CD4-positive, alpha-beta T cell treated with Interleukin-15 for 4 hours (primary cell): ENCODE data around the gene TVP23A.
"Not testable (repeated sequence)": the region's sequence is repeated elsewhere in the genome, so short reads cannot be mapped to it uniquely, and the experiment has no call there.

Experiments
- DNase-seq: peaks from one replicate; pipeline ENCODE4 v3.0.0-alpha.2; 2020; ENCODE audit warnings: low spot score

The TVP23A gene

DNA sequence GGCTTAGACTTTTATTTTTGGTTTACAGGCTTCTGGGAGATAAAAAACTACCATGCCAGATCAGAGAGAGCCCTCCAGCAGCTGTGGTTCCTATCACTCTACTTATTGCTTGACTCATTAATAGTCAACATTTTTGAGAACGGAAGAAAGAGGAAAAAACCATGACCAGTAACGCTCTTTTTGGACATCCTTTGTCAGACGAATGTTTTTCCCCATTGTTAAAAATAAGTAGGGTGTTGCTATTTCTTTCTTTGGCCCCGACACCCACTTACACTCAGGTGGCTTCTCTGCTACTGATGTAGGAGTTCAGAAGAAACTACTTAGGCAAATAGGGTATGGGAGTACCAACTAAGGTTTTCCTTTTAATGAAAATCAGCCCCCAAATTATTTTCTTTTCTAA lies 27.5 kb downstream of the TVP23A start:
- DNase-seq, result no peak

- not testable (repeated sequence) for DNase-seq
These were observed 30.0 kb downstream of the TVP23A start for GRCh38 chr16:10788630-10789029.

DNA sequence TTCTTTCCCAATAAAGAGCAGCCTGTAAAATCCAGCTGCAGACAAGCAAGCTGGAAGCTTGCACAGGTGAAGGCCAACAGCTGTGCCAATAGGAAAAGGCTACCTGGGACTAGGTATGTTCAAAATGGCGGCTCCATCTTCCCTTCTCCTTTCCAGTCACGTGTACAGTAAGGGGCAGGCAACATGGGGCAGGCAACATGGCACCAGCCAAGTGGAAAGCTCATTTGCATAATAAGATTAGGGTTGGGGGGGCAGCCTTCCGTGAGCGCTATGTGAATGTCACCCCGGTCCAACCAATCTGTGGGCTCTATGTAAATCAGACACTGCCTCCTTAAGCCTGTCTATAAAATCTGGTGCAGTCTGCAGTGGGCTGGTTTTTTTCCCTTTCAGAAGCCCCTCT lies 31.3 kb downstream of the TVP23A start:
- DNase-seq, result no peak

GRCh38 chr16:10782628-10783027 lies 36.0 kb downstream of the TVP23A start:
- DNase-seq, result no peak

DNA sequence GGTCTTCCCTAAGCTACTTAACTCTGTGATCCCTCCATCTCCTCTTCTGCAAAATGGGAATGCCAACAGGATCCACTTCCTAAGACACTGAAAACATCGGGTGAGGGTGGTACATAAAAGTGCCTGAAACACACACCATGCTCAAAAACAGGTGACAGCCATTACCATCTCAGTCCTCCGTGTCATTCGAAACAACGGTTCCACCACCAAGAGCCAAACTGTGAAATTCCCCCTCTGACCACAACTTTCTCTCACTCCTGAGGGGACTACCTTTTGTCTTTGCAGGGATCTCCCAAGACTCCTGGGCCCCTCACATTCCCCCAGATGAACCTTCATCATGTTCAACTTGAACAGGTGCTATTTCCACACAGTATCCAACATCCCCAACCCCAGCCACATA lies 38.0 kb downstream of the TVP23A start:
- no peak for DNase-seq

DNA sequence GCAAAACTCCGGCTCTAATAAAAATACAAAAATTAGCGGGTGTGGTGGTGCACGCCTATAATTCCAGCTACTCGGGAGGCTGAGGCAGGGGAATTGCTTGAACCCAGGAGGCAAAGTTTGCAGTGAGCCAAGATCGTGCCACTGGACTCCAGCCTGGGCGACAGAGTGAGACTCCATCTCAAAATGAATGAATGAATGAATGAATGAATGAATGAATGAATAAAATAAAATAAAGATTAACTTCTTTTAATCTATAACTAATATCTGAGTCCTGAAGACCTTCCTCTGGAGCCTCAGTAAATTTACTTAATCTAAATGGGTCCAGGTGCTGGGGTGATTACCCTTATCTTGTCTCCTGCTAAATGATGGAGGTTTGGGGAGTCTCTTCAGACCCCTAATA lies 38.7 kb downstream of the TVP23A start:
- DNase-seq, result not testable (repeated sequence)

DNA sequence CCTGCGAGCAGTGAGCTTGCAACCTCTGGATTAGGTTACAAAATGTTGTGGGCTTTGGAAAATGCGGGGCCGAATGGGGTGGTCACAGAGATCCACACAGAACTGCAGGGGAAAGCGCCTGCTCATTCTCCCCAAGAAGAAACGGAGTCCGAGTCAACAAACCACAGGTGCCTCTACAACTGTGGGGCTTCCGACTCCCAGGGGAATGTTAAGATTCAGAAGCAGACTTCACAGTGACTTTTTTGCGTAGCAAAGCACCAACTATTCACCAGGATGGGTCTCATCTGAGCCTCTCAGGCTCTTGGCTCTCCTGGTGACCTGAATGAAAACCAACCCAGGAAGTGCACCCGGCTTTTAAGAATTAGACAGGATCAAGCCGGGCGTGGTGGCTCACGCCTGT lies 41.2 kb downstream of the TVP23A start:
- no peak for DNase-seq

DNA sequence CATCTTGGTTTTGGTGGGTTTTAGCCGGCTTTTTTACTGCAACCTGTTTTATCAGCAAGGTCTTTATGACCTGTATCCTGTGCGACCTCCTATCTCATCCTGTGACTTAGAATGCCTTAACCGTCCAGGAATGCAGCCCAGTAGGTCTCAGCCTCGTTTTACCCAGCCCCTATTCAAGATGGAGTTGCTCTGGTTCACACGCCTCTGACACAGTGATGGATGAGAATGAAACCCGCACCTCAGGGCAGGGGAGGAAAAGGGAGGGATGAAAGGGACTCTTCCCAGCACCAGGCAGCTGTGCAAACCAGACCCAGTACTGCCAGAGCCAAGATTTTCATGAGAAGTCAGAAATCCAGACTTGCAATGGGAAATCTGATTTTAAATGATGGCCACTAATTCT lies 41.7 kb downstream of the TVP23A start:
- not testable (repeated sequence) for DNase-seq

- DNase-seq, result no peak
These were observed 42.3 kb downstream of the TVP23A start for GRCh38 chr16:10776280-10776679.

- peak; percentile 2 for DNase-seq
These were observed 47.7 kb downstream of the TVP23A start for GRCh38 chr16:10770907-10771306.

- no peak for DNase-seq
These were observed 49.2 kb downstream of the TVP23A start for GRCh38 chr16:10769381-10769780.

DNA sequence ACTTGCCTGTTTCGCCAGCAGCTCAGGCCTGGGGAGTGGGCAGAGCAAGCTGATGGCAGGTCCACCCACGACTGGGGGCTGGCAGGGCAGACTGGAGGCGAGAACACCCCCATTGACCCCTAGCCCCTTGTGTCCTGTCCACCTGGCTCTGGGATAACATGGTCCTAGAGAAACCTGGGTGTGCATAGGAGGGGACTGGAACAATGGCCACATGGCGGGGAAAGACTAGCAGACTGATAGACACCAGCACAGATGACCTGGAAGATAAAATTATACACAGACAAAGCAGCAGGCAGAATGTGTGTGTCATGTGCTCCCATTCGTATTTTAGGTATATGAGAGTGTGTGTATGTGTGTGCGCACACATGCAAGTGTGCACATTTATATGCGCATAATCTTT lies 51.5 kb downstream of the TVP23A start:
- DNase-seq, result no peak

GRCh38 chr16:10765772-10766171 lies 52.8 kb downstream of the TVP23A start:
- DNase-seq, result peak; percentile 31

GRCh38 chr16:10763456-10763855 lies 55.1 kb downstream of the TVP23A start:
- DNase-seq, result no peak

GRCh38 chr16:10762336-10763016 lies 56.1 kb downstream of the TVP23A start:
- no peak for DNase-seq

GRCh38 chr16:10761373-10761772 lies 57.2 kb downstream of the TVP23A start:
- DNase-seq, result no peak

DNA sequence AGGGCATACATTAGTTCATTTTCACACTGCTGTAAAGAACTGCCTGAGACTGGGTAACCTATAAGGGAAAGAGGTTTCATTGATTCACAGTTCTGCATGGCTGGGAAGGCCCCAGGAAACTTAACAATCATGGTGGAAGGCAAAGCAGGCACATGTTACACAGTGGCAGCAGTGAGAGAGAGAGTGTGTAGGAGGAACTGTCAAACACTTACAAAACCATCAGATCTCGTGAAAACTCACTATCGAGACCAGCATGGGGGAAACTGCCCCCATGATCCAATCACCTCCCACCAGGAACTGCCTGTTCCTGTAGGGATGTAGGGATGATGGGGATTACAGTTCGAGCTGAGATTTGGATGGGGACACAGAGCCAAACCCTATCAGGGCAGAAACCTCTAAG lies 57.7 kb downstream of the TVP23A start:
- no peak for DNase-seq

- DNase-seq, result no peak
These were observed 62.0 kb downstream of the TVP23A start for GRCh38 chr16:10756574-10756973.

- DNase-seq, result no peak
These were observed 63.7 kb downstream of the TVP23A start for GRCh38 chr16:10754941-10755340.

GRCh38 chr16:10753670-10754069 lies 64.9 kb downstream of the TVP23A start:
- no peak for DNase-seq

GRCh38 chr16:10752843-10753523 lies 65.6 kb downstream of the TVP23A start:
- peak; percentile 16 for DNase-seq

GRCh38 chr16:10751291-10751697 lies 67.3 kb downstream of the TVP23A start:
- no peak for DNase-seq

- no peak for DNase-seq
These were observed 67.8 kb downstream of the TVP23A start for GRCh38 chr16:10750793-10751192.

- no peak for DNase-seq
These were observed 72.8 kb downstream of the TVP23A start for GRCh38 chr16:10745841-10746240.
